HG02981 (cell line): ENCODE data around the gene SLC30A3.
A peak's percentile ranks its signal among the peaks of the same experiment; 100 is the strongest.
"Not testable (repeated sequence)": the region's sequence is repeated elsewhere in the genome, so short reads cannot be mapped to it uniquely, and the experiment has no call there.

Experiments
- ATAC-seq: cut with Tn5 transposase; IDR thresholded peaks from one replicate; pipeline ENCODE4 v1.9.1; 2021; ENCODE audit warnings: mild to moderate bottlenecking, moderate library complexity; ENCODE audit not compliant: unreplicated experiment

The SLC30A3 gene

DNA sequence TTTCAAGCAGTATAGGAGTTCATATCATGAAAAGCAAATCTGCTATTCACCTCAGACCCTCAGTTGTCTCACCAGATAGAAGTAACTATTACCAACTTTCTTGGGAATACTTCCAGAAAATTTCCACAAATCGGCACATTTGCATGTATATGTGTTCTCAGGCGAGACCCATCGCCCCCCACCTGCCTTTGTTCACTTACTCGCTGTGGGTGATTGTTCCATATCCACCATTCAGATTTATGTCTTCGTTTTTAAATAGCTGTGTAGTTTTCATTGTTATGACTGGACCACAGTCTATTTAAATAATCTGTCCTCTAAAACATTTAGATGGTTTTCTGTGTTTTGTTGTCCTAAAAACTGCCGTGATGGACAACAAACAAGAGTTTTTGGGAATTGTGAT is 22.6 kb upstream of the SLC30A3 start:
- no peak for ATAC-seq

DNA sequence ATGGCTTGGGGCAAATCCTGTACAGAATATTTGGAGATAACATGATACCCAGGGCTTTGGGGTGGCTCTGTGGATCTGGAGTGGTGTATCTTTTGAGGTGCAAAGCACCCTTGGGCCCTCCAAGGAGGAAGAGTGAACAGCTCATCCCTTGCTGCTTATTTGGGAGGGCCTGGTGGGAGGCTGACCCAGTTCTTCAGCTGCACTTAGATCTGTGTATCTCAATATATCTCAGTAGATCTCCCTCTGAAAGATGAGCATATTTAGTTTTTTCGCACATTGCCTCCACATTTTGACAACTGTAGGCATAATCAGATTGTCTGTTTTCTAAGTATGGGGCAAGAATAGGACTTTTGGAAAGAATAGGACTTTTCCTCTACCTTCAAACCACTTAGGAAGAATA is 22.1 kb upstream of the SLC30A3 start:
- no peak for ATAC-seq

DNA sequence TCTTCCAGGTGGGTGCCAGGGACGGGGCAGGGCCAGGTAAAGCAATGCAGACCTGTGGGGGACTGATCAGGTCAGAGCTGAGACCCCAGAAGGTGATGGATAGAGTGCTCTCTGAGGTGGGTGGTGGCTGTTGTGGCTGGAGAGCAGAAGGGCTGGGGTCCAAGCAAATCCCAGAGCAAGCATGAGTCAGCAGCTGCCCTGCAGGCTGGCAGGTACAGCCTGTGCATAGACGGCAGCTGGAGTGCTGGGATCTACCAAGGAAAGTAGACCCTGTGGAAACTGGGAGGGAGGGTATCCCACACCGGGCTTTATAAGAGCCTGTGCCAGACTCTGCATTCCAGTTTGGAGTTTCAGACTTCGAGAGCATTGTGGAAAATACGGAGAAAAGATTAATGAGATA is 20.0 kb upstream of the SLC30A3 start:
- ATAC-seq = no peak

DNA sequence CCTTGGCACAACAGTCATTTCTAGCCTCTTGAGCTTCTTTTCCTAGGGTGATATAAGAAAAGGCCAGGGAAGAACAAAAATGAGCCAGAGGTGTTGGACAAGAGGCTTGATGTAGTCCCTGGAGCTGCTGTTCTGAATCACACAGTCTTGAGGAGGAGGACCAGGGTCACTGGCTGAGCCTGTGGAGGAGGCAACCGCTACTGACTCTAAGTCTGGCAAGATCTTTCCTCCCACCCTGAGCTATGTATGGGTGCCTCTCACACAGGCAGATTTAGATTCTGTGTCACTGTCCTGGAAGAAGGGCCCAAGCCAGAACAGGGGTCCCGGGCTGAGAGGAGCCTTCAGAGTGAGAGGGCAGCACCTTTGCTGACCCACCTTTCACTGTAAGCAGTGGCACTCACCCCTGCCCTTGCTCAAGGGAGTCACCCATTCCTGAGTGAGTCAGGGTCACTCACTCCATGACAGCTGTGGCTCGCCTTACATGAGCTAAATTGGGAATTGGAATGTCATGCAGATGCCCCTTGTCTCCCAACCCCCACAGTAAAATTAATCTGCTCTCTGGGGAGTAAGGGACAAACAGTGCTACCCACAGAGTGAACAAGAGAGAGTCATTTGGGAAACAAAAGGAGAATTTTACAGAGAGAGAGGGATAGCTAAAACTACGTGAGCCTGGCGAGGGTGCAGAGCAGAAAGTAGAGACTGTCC is 19.2 kb upstream of the SLC30A3 start, which contains the start of gene TRIM54:
Gene TRIM54, plus strand, starts transcription at position 575 of the 705 bp plus-strand sequence. CDS start 303 bp downstream, outside the sequence.
- no peak for ATAC-seq

DNA sequence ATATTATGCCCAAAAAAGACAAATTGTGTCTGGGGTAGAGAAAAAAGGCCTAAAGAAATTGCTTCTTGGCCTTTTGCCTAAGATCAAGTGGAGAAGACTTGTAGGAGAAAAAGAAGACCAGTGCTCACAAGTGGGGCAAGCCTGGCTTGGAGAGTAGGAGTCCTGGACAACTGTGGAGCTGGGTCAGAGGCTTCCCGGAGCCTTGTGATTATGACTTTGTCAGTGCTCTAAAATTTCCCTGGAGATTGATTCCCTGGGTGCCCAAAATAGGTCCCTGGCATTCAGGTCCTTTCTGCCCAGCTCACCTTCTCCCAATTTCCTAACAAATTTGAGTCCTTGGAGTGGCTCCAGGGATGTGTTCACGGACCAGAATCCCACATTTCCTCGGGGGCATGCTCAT is 18.6 kb upstream of the SLC30A3 start:
- no peak for ATAC-seq

DNA sequence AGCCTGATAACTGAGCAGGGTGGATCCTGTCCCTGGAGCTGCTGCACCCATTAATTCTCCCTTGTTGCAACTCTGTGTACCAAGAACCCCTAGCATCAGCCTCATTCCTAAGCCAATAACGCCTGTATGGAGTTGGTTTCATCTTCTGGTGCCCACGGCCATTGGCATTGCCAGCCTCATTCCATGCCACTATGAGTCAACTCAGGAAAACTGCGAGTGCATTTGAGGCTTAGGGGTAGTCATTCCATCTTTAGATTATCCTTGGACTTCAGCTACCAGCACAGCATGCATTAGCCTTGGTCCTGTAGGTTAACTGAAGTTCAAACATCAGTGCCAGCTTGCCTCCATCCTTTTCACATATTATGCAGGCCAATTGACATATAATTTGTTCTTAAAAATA is 18.0 kb upstream of the SLC30A3 start:
- no peak for ATAC-seq

DNA sequence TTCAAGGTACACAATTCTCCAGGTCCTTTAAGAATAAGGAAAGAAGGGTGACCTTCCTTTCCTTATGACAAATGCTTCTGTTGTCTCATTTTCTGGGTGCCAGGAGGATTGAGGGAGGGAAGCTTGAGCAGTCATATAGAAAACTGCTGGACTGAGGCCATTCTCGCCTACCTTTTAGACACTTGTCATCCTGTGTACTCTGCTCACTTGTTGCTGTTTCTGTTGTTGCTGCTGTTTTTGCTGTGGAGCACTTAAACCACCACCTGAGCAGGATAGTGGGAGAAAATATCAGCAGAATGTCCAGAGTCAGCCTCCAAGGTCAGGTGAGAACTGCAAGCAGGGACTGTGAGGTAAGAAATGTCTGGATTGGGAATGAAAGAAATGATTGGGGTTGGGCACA is 15.2 kb upstream of the SLC30A3 start:
- ATAC-seq = no peak

DNA sequence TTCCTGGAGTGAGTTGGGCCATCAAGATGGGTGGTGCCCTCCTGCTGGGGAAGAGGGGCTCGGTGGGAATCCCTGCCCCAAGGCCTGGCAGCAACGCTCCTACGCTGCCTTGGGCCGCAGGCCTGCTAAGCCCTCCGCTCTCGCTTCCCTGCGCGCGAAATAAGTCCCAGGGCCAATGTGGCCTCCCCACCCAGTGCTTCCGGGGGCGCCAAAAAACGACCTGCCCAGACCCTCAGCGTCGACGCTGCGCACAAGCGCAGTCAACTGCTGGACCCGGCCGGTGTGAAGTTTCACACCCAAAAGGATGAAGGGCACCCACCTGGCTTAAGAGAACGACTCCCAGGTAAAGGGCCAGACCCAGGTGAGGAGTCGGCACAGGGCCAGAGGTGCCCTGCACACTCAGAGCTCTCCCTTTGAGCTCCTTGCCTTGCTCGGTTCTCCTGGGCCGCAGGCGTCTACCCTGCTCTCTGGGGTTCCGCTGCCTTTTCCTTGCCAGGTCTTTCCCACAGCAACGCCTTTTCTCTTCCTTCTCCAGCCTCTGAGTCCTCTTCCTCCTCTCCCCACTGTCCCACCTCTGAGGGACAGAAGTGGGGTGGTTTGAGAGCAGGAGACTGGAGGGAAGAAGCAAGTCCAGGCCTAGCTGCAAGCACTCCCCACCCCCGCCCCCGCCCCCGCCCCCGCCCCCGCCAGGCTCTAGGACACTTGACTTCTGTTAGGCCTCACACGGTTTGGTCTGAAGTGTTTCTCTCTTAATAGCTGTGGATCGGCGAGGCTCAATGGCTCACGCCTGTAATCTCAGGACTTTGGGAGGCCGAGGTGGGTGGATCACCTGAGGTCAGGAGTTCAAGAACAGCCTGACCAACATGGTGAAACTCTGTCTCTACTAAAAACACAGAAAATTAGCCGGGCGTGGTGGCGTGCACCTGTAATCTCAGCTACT is 12.6 kb upstream of the SLC30A3 start, which contains the start of gene DNAJC5G:
Gene DNAJC5G, plus strand, starts transcription at position 223 of the 940 bp plus-strand sequence. CDS start 1,296 bp downstream, outside the sequence.
- ATAC-seq = no peak

DNA sequence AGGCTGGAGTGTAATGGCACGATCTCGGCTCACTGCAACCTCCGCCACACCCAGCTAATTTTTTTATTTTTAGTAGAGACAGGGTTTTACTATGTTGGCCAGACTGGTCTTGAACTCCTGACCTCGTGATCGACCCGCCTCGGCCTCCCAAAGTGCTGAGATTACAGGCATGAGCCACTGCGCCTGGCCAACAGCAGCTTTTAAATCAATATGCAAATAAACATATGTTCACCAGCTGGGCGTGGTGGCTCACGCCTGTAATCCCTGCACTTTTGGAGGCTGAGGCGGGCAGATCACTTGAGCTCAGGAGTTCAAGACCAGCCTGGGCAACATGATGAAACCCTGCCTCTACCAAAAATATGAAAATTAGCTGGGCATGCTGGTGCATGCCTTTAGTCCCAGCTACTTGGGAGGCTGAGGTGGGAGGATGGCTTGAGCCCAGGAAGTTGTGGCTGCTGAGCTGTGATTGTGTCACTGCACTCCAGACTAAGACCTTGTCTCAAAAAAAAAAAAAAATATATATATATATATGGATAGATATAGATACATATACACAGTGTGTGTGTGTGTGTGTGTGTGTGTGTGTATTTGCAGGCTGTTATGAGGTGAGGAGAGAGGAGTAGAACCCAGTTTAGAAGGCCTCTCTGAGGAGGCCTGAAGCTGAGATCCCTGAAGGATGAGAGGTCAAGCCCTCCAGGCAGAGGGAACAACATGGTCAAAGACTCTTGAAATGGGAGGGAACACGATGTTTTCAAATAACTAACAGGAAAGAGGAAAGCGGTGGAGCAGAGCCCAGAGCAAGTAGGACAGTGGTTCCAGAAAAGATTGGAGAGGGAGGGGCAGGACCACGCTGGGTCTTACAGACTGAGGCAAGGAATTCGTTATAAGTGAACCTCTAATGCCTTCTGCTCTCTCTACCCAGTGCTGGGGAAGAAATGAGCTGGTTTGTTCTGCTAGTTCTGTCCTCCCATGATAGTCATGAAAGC is 10.0 kb upstream of the SLC30A3 start:
- ATAC-seq = not testable (repeated sequence)

DNA sequence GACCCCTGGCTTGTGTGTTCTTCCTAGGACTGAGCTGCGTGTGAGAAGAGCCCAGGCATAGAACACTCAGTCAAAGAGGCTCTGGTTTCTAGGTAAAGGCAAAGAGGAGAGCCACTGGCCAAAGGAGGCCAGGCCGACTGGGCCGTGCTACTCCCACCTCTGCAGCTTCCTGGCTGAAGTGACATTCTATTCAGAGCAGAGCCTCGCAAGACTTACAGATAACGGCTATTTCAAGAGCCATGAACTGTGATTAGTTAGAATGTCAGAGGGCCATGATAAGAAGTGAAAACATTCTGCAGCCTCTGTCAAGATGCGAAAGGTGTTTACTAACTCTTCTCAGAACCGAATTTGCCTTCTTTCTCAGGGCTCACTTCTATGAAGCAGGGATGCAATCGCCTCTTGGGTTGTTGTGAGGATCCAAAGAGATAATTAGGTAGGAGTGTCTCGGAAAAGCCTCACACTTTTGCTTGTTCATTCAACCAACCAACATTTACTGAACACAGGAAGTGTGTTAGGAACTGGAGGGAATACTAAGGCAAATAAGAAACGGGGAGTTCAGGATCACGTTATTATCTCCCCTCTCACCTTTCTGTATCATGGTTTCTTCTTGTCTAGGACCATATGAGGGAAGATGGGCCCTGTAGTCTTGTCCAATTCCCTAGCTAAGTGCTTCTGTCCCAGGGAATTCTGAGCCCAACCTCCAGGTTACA is 8.9 kb upstream of the SLC30A3 start:
- ATAC-seq = no peak

DNA sequence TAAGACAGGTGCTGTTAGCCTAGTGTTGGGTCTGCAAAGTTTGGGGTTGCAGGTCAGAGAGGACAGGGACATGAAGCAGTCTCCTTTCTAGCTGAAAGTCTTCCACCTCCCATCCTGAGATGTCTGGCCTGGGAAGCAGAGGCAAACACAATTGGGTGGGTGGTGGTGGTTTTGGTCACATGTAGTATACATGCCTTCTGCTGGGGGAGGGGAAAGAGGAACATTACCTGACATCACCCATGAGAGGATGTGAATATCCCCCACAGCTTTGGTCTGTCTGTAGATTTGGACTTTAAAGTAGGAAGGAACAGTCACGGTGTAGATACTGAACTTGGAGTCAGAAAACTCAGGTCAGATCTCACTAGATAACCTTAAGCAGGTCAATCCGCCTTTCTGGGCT is 7.8 kb upstream of the SLC30A3 start:
- ATAC-seq = no peak

DNA sequence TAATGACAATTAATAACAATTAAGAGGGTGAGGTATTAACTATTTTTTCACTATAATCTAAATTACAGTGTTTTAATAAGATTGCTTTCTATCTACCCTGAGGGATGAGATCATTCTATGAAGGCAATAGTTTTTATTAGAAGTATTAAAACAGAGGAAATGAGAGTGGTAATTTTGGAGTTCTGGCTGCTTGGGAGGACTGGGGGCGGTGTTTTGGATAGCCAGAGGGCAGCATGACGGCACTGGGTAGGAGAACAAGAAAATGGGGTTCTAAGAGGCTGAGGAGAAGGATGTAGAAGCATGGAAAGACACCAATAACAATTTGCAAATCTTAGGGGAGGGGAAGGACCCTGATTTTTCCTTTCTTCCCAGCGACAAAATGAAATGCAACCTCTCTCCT is 7.3 kb upstream of the SLC30A3 start:
- no peak for ATAC-seq

DNA sequence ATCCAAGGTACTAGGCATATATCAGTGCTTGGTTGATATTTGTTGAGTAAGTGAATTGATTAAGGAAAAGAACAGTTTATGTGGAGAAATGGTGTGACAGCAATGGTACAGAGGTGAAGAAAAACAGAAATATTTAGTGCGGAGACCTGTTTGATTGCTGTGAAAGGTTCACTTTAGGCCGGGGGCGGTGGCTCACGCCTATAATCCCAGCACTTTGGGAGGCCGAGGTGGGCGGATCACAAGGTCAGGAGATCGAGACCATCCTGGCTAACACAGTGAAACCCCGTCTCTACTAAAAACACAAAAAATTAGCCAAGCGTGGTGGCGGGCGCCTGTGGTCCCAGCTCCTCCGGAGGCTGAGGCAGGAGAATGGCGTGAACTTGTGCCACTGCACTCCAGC is 5.4 kb upstream of the SLC30A3 start:
- ATAC-seq = not testable (repeated sequence)

DNA sequence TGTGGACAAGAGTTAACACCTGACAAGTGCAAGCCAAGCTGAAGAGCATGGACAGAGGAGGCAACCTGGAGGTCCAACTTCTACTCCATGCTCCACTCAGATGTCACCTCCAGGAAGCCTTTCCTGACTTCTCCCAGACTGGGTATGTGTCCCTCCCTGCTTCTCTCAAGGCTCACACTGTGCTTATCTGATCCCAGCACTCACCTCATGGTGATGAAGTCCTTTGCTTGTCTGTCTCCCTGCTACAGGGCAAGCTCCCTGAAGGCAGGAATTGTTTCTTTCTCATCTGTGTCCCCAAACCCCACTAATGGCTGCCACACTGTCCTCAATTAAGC is 2.7 kb upstream of the SLC30A3 start:
- no peak for ATAC-seq

DNA sequence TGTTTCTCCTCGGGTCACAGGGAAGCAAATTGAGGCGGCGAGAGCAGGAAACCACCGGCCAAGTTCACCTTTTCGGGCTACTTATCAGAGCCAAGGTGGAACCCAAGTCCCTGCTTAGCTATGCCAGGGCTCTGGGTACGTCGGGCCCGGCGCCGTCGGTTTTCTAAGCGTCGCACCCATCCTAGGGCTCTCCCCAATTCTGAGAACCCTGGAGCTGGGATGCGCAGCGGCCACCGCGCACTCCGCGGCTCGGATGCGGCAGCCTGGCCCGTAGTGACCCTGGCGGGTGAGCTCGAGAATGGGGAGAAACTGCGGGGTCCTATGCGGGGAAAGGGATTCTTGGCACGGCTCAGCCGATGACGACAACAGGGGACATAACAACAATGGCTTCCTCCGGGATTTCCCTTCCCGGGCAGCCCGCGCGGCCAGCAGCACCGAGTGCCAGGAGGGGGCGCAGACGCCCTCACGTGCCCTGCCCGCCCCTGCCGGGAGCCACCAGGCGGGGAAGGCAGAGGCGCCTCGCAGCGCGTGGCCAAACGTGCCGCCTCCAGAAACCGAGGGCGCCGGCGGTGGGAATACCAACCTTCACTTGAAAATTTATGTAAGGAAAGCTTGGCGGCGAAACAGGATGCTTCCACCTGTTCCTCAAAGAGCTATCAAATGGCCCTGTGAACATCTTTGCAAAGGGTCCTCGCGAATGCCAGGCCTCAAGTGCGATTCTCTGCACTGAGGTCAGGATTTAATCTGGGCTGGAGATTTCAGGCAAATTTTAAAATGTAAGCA is 2.1 kb upstream of the SLC30A3 start:
- peak; percentile 40 for ATAC-seq

DNA sequence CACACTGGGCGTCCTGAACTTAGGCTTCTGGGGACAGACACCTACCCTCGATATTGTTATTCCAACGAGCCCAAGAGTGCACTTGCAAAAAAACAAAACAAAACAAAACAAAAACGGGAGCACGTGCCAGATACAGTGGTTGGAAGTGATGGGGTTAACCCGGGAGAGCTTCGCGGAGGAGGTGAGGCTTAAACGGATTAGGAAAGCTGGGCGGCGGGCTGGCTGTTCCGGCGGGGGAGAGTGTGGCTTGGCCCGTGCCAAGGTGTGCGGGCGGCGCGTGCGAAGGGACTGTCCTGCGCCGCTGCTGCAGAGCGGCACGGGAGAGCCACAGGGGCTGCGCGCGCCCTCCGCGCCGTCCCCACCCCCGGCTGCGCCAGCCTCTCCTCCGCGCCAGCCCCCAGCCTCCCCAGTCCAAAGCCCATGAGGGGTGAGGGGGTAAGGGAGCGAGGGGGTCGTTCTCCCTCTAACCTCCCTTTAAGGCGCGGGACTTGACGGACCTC is 1.5 kb upstream of the SLC30A3 start:
- ATAC-seq = no peak

DNA sequence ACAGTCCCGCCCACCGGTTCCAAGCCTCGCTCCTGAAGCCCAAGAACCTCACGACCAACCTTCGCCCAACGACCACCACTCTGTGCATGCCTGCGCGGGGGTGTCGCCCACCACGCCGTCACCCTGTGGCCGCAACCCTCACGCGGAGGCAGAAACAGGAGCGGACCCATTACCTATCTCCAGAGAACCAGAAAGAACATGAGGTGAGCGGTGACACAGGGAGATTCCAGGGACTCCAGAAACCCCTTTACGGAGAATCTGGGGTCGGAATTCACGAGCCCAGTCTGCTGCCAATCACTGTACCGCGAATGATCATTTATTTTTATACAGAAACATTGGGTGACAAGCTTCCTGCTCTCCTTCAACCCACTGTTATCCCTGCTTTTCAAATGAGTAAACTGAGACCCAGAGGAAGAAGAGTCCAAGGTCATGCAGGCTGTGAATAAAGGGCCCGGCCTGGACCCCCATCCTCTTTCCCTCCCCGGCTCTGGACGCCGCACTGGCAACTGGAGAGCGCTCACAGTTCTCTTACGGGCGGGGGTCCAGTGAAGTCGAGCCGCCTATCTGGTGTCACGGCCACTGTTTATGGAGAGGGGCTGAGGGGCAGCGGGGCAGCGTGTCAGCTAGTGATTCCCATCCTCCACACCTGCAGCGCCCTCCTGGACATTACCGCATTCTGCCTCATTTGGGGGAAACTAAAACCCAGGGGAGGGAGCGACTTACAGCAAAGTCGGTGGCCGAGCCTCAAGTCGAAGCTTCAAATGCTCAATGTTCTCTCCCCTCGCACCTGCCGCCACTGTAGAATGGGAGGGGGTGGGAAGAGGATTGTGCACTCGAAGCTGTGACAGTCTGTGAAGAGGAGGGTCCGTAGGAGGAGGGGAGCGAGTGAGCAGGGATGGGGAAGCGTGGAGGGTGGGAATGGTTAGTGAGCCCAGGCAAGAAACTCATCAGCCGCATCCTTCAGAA is 723 bp upstream of the SLC30A3 start:
- no peak for ATAC-seq

DNA sequence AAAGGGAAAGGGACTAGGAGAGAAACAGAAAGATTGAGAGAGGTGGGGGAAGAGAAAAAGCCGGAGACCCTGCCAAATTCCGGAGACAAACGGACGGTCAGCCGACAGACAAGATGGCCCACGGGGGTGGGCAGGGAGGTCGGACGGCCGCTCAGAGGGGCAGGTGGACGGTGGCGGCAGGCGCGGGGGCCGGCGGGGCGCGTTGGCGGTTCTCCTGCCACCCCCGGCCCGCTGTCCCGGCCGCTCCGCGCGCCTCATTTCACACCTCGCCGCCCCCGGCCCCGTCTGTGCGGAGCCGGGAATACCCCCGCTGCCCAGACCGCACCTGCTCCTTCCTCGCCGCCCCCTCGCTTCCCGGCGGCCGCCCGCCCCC is 935 bp downstream of the SLC30A3 start:
- ATAC-seq = no peak
